ENCODE results near the gene DDN.

The DDN gene

GRCh38 chr12:48999371-49000131, at the start of gene DDN:
Gene DDN (minus strand): TSS chr12:48999375. CDS start chr12:48999287, 88 bp downstream.
- peak; percentile 45 to 73 for DNase-seq

DNA sequence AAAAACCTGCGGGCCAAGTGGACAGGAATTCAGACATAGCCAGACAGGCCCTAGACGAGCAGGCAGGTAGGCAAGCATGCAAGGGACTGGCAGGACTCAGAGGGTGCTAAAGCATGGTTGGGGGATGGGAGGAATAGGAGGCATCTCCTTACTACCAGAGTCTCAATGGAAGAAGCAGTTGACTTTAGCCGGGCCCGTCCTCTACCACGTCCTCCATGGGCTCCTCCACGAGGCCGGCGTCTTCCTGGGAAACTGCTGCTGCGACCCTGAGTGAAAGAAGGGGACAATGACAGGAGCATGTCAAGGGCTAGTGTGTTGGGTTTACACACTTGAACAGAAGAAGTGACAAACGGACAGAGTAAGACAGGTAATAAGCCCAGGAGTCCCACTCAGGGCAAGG, 49.8 kb upstream of the DDN start:
- DNase-seq = no peak

DNA sequence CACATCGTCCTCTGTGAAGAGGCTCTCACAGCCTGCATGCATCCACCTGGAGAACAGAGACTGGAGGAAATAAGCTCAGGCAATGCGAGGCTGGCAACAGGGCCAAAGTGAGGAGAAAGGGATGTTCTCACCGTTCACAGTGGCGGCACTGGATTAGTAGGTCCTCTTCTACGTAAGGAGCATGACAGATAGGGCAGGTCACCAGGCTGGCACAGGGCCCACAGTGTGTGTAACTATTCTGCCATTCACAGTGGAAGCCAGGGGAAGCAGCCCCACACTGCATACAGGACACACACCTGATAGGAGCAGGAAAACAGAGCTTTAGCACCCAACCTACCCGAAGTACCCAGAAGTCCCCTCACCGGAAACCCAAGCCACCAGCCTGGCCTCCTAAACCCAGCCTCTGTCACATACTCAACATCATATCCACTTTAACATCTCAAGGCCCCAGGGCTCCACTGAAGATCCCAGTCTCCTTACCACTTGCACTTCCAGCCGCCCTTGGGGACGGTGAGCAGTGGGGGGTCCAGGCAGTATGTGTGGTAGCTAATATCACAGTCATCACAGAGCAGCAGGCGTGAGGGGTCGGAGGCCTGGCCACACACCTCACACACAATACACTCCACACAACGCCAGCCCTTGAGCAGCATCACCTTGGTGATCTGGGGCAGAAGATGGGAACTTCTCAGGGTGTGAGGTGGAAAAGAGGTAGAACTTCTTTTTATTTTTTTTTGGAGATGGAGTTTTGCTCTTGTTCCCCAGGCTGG, 47.1 kb upstream of the DDN start:
- no peak for DNase-seq

GRCh38 chr12:49044660-49045059, 45.5 kb upstream of the DDN start:
- DNase-seq = no peak

- peak in 1 of 2 experiments; percentile 11 for DNase-seq
These were observed 44.7 kb upstream of the DDN start for GRCh38 chr12:49043856-49044258.

- no peak for DNase-seq
These were observed 44.1 kb upstream of the DDN start for GRCh38 chr12:49043241-49043640.

DNA sequence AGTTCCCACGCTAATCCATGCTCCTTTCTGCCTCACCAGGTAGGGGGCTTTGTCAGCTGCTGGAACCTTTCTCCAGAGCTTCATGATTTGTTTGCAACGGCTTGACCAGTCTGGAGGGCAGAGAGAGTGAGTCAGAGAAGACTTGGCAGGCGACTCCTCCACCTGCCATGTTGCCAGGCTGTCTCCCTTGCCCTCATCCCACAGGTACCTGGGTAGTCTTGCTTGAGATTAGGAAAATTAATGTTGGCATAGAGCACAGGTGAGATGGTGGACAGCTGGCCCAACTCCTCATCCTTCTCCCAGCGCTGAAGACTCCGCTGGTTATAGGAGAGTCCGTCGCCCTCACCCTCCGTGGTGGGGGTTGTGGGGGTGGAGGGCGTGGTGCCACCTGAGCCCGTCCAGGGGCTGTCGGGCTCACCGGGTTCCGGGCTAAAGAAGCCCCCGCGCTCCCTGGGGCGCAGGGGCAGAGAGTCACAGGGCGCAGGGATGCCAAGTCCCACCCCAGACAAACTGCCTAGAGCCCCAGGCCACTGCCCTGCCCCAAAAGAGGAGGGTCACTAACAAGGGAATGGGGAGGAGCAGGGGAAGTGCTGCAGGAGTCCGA, 42.8 kb upstream of the DDN start:
- DNase-seq = no peak

- DNase-seq = no peak
These were observed 42.1 kb upstream of the DDN start for GRCh38 chr12:49041036-49041880.

DNA sequence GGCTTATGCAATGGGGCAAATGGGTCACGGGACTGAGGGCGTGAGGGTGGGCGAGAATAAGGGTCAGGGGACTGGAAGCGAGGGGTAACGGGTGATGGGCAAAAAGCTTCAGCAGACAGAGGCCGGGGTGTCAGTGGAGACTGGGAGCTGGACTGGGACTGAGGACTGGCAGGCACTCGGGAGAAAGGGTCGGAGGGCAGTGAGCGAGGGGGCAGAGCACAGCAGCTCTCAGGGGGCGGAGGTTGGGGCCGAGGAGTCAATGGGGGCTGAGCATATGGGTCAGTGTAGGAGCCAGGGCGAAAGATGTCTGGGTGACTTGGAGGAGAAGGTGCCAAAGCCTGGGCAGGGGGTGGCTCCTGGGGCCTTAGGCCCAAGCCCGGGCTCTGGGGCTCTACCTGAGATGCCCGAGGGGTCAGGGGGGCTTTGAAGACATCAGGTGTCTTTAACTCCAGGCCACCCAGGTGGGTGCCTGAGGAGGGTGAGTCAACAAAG, 41.2 kb upstream of the DDN start:
- no peak for DNase-seq

- no peak for DNase-seq
These were observed 40.5 kb upstream of the DDN start for GRCh38 chr12:49039421-49040363.

DNA sequence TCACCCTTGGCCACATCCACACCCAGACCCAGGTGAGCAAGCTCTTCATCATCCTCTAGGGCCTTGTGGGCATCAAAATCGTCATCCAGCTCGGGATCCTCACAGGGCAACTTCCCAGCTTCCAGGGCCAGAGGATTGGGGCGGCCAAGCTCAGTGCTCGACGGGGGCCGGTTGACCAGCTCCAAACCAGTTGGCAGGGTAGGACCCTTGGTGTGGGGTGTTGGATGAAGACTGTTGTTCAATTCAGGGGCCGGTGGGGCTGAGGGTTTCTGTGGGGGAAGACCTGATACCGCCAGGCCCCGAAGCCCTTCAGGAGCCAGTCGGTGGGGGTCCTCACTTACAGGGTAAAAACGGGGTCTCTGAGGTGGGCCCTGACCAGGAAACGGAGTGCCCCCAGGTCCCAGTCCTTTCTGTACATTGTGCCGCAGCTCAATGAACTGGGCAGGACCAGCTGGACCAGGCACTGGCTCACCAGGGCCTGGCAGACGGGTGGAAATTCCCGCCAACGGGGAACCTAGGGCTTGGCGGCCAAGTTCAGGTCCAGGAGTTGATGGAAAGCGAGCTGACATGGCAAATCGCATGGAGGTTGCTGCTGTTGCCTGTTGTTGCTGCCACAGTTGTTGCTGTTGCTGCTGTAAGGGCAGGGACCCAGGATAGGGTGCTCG, 39.2 kb upstream of the DDN start:
- DNase-seq = no peak

DNA sequence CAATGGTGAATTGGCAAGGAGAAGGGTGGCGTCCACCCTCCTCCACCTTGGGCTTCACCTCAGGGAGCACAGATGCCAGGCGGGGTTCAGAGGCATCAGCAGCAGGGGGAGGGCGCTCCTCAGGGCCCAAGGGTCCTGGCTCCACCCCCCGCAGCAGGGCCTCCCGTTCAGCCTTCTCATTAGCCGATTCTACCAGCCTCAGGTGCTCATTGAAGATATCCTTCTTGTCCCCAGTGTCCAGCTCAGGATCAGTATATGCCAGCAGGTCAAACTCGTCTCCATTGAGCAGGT, 38.7 kb upstream of the DDN start:
- no peak for DNase-seq

GRCh38 chr12:49037111-49037946, 38.2 kb upstream of the DDN start:
- no peak for DNase-seq

GRCh38 chr12:49036029-49036428, 36.9 kb upstream of the DDN start:
- DNase-seq = no peak

DNA sequence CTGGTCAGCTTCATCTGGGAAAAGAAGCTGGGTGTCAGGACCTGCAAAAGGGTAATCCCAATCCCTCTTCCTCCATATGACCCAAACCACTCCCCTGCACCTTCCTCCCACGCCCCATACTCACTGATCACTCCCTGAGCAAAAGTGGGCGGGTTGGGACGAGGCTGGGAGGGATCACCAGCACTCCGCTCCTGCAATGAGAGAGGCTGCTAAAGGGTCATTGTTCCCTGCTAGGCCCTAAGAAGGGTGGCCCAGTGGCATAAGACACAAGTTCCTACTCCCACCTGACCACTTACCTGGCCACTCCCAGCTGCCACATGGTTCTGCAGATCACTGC, 35.1 kb upstream of the DDN start:
- DNase-seq = no peak

DNA sequence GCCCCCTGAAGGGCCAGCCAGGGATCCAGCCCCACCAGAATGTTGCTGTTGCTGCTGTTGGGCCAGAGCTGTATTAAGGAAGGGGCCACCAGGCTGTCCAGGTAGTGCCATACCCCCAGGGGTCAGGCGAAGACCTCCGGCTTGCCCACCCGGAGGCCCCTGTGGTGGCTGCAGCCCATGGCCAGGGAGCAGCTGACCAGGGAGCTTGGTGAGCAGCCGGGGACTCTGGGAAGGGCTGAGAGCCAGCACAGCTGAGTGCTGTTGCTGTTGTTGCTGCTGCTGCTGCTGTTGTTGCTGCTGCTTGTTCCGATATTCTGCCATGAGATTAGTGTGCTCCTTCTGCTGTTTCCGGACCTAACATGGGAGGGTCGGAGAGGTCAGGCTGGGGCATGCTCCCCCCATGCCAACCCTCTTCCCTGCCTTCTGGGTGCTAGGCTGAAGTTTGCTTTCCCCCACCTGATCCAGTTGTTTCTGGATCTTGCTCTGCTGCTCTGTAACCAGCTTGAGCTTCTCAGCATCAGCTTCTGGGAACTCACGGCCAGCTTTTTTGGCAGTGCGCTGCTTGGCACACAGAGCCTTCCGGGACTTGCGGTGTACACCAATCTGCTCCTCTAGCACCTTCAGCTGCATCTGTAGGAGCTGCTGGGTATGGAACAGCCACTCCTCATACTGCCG, 34.6 kb upstream of the DDN start:
- DNase-seq = no peak

GRCh38 chr12:49032679-49033447, 33.7 kb upstream of the DDN start:
- no peak for DNase-seq

- no peak for DNase-seq
These were observed 33.1 kb upstream of the DDN start for GRCh38 chr12:49032276-49032675.

GRCh38 chr12:49031573-49032161, 32.5 kb upstream of the DDN start:
- no peak for DNase-seq

All from NCI-H446 (cell line).